GM19395 (cell line): ENCODE results near the gene CLN5.
A peak's percentile ranks its signal among the peaks of the same experiment; 100 is the strongest.
"Not testable (repeated sequence)": the region's sequence is repeated elsewhere in the genome, so short reads cannot be mapped to it uniquely, and the experiment has no call there.

Experiments used
- ATAC-seq: cut with Tn5 transposase; IDR thresholded peaks from one replicate; pipeline ENCODE4 v1.9.1; 2021; ENCODE audit warnings: mild to moderate bottlenecking, moderate library complexity; ENCODE audit not compliant: unreplicated experiment

Gene CLN5

DNA sequence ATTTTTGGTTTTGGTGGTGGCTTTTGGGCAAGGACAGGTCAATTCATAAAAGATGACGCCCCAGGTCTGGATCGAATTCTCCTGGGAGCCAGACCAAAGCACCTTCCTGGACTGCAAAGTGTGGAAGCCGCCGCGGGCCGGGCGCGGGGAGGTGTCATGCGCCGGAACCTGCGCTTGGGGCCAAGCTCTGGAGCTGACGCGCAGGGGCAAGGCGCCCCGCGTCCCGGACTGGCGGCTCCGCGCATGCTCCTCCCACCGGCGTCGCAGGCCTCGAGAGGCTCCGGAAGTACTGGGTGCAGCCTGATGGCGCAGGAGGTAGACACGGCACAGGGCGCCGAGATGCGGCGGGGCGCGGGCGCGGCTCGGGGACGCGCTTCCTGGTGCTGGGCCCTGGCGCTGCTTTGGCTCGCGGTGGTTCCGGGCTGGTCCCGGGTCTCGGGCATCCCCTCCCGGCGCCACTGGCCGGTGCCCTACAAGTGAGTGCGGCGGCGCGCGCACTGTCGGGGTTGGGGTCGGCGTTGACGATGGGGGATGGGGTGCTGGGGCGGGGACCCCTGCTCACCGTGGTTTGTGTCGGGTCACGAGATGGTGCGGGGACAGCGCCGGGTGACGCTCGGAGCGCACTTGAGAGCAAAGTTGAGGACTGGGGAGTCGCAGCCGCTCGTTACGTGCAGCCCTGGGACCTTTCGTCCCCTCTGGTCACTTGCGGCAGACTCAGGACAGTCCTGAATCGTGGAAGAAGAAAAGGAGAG, at the start of gene CLN5:
CLN5 (plus strand) TSS at position 286 of the 752 bp plus-strand sequence; CDS start at position 304, 18 bp downstream.
- peak; percentile 94 for ATAC-seq

GRCh38 chr13:76942363-76942762, 49.5 kb upstream of the CLN5 start:
- no peak for ATAC-seq

DNA sequence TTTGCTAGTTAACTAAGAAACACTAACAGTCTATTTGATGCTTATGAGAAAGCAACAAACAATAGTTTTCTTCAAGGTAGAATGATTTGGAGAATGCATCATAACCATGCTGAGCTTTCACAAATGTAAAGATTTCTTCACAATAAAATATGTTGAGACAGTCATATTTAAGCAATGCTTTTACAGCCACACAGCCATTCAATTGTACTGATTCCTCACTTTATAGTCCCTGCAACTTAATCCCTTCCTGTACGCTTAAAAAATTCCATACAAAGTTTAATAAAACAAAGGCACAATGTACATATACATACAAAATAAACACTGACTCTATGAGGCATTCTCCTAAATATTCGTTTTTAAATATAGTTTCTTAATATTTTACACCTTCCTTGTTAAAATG, 48.2 kb upstream of the CLN5 start:
- no peak for ATAC-seq

DNA sequence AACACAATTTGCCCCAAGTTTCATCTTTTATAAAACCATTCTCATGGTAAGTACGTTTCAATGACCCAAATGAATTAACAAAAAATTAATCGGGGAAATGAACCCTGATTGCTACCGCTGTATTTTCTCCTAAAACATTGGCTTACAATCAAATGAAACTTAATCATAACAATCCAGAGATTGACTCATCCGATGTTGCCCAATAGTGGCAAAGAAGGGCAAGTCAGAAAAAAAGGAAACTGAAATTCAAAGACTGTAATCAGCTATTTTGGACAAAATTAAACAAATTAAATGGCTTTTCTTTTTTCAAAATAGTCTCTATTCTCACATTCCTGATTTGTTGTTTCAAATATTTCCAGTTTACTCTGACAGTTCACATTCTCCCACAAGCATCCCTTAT, 47.4 kb upstream of the CLN5 start:
- ATAC-seq, result no peak

DNA sequence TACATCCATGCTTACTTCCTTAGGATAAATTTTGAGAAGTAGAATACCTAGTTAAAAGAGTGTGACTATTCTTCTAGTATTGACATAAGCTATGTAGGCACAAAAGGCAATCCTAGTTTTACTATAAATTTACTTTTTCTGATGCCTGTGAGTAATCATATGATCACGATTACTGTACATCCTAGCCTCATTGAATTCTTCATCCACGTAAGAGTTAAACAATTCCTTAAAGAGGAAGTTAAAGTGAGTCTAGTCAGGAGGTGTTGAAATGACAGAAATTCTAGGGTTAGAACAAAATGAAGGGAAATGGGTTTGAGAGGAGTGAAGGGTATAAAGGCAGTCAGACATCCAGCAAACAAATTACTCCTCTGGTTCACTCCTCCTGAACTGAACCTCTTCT, 43.7 kb upstream of the CLN5 start, which contains the start of gene ACOD1:
ACOD1 (plus strand) TSS at position 363 of the 400 bp plus-strand sequence. CDS start 48 bp downstream, outside the sequence.
- no peak for ATAC-seq

GRCh38 chr13:76950101-76950500, 41.8 kb upstream of the CLN5 start:
- no peak for ATAC-seq

DNA sequence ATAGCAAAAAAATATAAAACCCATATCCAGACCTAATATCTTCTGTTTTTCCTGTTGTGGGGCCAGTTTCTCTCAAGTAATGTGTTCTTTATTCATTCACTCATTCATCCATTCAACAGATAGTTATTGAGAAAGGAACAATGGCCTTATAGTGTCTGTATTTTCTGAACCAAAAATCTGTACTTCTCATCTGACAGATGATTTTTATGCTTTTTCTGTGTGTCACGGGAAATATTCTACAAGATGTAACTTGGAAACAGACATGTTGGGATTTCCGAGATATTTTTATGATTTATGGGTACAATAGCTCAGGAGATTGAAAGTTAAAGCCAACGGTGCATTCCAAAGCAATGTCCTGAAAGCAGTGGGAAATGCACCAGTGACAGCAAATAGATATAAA, 37.9 kb upstream of the CLN5 start:
- no peak for ATAC-seq

GRCh38 chr13:76954538-76954937, 37.3 kb upstream of the CLN5 start:
- ATAC-seq, result no peak

GRCh38 chr13:76955193-76955592, 36.7 kb upstream of the CLN5 start:
- ATAC-seq, result no peak

DNA sequence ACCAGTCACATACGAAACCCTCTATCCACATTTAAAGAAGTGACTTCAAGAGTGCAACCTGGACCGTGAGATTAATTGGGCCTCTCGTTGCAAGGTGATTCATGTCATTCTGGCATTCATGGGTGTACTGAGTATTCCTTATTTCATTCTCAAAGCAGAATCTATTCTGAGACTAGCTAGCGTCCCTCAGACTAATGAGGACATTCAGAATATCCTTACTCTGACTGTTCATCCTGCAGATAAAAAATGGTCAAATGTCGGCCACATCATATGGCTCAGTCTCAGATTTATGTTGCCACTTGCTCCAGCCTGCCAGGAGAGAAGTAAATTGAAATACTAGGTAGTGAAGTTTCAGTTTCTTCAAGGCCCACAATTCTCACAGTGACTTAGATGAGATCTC, 36.2 kb upstream of the CLN5 start:
- ATAC-seq, result no peak

DNA sequence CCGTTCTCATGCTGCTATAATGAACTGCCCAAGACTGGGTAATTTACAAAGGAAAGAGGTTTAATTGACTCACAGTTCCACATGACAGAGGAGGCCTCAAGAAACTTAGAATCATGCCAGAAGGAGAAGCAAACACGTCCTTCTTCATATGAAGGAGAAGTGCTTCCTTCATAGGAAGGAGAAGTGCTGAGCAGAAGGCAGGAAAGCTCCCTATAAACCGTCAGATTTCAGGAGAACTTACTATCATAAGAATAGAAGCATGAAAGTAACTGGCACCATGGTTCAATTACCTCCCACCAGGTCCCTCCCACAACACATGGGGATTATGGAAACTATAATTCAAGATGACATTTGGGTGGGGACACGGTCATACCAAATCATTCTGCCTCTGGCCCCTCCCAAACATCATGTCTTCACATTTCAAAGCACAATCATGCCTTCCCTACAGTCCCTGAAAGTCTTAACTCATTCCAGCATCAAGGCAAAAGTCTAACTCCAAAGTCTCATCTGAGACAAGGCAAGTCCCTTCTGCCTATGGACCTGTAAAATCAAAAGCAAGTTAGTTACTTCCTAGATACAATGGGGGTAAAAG, 32.9 kb upstream of the CLN5 start:
- ATAC-seq, result no peak

- ATAC-seq, result not testable (repeated sequence)
Observed at GRCh38 chr13:76959734-76960133, 32.1 kb upstream of the CLN5 start.

DNA sequence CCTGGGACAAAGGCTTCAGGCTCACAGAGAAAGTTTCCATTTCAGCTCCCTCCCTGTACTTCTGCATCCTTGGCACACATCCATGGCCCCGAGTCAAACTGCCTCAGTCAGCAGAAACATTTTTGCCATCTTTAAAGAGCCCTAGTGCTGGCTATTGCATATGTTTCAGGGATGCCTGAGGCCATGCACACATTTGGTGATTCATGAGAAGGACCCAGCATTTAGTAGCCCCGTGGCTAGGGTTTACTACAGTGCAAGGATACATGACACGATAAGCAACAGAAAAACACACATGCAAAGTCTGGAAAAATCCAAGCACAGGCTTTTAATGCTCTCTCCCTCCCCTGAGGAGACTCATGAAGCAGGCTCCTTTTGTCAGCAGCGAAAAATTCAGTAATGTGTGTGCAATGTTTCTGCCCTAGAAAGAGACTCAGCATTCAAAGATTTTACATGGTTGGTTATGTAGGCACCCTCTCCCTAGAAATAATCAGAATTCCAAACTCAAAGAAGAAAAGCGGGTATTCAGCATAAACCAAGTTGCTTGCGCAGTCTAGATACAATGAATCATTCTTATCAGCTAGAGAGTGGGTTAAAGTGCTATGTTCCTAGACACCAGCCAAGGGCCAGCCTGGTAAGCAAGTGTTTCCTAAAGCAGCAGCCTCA, 26.0 kb upstream of the CLN5 start:
- no peak for ATAC-seq

GRCh38 chr13:76967031-76967430, 24.9 kb upstream of the CLN5 start:
- ATAC-seq, result no peak

GRCh38 chr13:76968041-76968440, 23.8 kb upstream of the CLN5 start:
- no peak for ATAC-seq

GRCh38 chr13:76969488-76970365, 22.2 kb upstream of the CLN5 start:
- no peak for ATAC-seq

DNA sequence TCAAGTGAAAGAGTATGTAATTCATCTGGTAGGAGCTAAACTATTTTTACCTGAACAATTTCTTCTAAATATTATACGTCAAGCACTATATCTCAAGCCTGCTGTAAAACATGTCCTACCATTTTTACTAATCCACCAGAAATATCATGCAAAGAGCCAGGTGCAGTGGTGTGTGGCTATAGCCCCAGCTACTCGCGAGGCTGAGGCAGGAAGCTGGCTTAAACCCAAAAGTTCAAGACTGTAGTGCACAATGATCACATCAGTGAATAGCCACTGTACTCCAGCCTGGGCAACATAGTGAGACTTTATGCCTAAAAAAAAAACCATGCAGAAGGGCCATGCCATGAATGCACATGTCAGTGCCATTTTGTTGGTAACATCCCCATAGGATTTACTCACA, 20.7 kb upstream of the CLN5 start:
- peak; percentile 54 for ATAC-seq

DNA sequence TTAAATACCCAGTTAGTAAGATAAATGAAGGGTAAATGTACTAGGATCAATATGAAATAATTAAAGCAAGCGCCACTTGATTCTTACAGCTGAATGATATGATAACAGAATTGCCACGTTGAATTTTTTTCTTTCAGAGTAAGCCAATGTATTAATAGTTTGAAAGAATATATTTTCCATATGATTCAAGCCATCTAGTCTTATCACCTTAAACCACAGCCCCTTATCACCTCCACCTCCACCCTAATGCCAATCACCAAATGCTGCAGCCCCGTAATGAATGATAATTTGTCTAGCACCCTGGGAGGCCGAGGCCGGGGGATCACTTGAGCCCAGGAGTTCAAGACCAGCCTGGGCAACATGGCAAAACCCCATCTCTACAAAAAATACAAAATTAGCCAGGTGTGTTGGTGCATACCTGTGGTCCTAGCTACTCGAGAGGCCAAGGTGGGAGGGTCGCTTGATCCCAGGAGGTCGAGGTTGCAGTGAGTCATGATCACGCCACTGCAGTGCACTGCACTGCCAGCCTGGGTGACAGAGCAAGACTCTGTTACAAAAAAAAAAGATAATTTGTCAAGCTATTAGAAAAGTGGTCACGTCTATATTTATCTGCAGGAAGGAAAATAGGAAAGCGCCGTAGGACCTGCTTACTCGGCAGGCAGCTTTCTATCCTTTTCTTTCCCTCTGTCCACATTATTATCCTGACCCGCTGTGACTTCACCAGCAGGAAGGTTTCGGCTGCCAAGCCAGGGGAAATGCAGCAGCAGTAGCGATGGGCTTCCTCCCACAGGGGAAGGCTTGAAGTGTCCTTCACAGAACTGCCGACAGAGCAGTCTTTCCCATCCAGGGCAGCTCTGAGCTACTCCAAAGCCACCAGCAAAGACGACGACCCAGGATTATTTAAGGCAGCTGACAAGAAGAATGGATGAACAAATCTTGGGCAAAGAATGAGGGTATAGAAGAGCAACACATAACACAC, 19.7 kb upstream of the CLN5 start:
- no peak for ATAC-seq

GRCh38 chr13:76973920-76974617, 17.8 kb upstream of the CLN5 start:
- ATAC-seq, result no peak
